HAP-1 (cell line): ENCODE results near the gene GSTM2.
"Not testable (repeated sequence)": the region's sequence is repeated elsewhere in the genome, so short reads cannot be mapped to it uniquely, and the experiment has no call there.

Source experiments
- DNase-seq, 2 experiments: peaks; one replicate each; pipeline ENCODE4 v3.0.0-alpha.2; 2016 to 2020; ENCODE audit warnings: low spot score in 2 of 2
- H3K27me3 ChIP-seq: fragments of 250-450 bp; sonication (Bioruptor Pico); 2 replicates; pipeline ENCODE4 v1.5.1; 2020; ENCODE audit warnings: low read depth, mild to moderate bottlenecking, moderate library complexity
- H3K36me3 ChIP-seq: fragments of 250-450 bp; sonication (Bioruptor Pico); replicated peaks from 2 replicates; pipeline ENCODE4 v1.5.1; 2020; ENCODE audit warnings: mild to moderate bottlenecking
- H3K4me1 ChIP-seq: fragments of 250-450 bp; sonication (Bioruptor Pico); 2 replicates; pipeline ENCODE4 v1.5.1; 2020; ENCODE audit warnings: mild to moderate bottlenecking
- H3K4me3 ChIP-seq: fragments of 250-450 bp; sonication (Bioruptor Pico); 2 replicates; pipeline ENCODE4 v1.5.1; 2020; ENCODE audit warnings: mild to moderate bottlenecking, moderate library complexity
- H3K9me3 ChIP-seq: fragments of 250-450 bp; sonication (Bioruptor Pico); 2 replicates; pipeline ENCODE4 v1.5.1; 2020; ENCODE audit warnings: mild to moderate bottlenecking, moderate library complexity
- in situ Hi-C: fragments of 300-500 bp; cut with MboI; formaldehyde crosslinking; loops from 3 replicates; pipeline ENCODE4 v1.14.3; 2020; ENCODE audit warnings: low sequenced_read_pairs, inconsistent platforms, mixed read lengths

Gene GSTM2

DNA sequence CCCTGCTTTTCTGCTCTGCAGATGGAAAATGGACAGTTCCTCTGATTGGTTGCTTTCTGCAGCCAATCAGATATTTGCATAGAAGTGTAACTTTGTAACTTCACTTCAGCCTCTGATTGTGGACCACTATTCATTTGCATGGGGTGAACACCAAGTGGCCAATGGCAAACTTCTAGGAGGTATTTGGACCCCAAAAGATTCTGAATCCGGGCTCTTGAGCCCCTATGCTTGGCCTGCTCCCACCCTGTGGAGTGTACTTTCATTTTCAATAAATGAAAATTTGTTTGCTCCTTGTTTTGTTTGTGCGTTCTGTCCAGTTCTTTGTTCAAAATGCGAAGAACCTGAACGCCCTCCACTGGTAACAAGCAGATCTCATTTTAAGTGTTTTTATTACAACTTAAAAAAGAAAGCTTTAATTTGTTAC, 18.4 kb upstream of the GSTM2 start:
- Histone ChIP-seq H3K27me3 (no peaks in the 10 kb centered on the region), H3K9me3 (no peaks in the 10 kb centered on the region), H3K4me3 (no peak overlapping the region), H3K4me1 (peaks cover 5% of the 10 kb centered on the region; the same call in 1 of the 2 replicates), H3K36me3 (no peaks in the 10 kb centered on the region)
- in situ Hi-C loops: no loop called here
- peak in 1 of 2 experiments; percentile 38 for DNase-seq

DNA sequence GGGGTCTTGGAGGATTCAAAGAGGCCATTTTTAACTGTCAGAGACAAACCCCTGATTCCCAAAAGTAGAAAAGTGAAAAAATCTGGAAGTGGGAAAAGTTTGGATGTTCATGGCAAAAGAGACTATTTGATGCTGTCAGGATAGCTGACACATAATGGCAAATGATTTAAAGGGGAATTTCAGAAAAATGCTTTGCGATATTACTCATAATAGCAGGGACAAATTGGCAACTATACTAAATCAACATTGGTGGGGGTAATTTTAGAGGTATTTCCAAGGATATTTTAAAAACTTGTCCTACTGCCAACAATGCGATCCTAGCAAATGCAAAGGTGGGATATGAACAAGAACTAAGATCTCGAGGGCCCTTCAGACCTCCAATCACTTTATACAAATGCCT, 17.2 kb upstream of the GSTM2 start:
- Histone ChIP-seq H3K27me3 (no peaks in the 10 kb centered on the region), H3K4me1 (peaks cover 7% of the 10 kb centered on the region), H3K9me3 (no peaks in the 10 kb centered on the region), H3K4me3 (no peak overlapping the region), H3K36me3 (no peaks in the 10 kb centered on the region)
- in situ Hi-C loops: loop anchor here (10.0 kb wide), 1 partner anchor 334 kb away; the partner anchor contains the start of gene AHCYL1
- DNase-seq: no peak

DNA sequence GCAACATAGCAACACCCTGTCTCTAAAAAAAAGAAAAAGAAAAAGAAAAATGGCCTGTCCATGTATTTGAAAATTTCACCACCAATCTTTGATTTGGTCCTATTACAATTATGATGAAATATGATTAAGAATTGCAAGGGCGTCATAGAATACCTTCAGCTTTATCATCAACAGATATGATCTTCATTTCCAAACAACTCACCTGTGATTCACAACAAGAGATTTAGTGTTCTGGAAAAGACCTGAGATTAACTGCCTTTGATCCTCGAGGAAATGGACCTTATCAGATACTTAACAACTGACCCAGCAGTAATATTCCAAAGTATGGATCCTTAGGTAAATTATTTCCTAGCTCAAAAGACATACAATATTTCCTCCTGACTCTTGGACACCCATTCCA, 15.5 kb upstream of the GSTM2 start:
- Histone ChIP-seq H3K27me3 (no peaks in the 10 kb centered on the region), H3K4me1 (peaks cover 7% of the 10 kb centered on the region)
- in situ Hi-C loops: loop anchor here (10.0 kb wide), 1 partner anchor 332 kb away; the partner anchor contains the start of gene AHCYL1

DNA sequence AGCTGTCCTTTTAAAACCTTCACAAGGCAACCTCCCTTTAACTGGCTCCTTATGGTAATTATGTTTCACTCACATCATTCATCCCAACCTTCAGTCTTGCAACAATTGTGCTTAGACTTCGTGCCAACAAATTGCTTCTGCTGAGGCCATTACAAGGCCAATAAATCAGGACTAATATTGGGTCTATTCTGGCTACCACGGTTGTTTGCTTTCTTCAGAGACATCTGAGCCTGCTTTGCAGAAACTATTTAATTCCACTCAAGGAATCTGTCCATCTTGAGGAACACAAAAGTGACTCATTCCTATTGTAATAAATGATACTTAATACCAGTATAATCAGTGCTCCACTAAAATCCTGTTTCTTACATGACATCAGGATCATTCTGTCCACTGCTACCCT, 14.6 kb upstream of the GSTM2 start:
- H3K4me3 ChIP-seq: no peak overlapping the region
- in situ Hi-C loops: loop anchor here (10.0 kb wide), 1 partner anchor 331 kb away; the partner anchor contains the start of gene AHCYL1
- H3K9me3 ChIP-seq: no peaks in the 10 kb centered on the region
- H3K4me1 ChIP-seq: peaks cover 7% of the 10 kb centered on the region
- no peak for DNase-seq
- H3K36me3 ChIP-seq: no peaks in the 10 kb centered on the region
- no peaks in the 10 kb centered on the region for H3K27me3 ChIP-seq

More for the DNA sequence above, 15.5 kb upstream of the GSTM2 start:
- no peak for DNase-seq
- H3K4me3 ChIP-seq: no peak overlapping the region
- no peaks in the 10 kb centered on the region for H3K36me3 ChIP-seq
- H3K9me3 ChIP-seq: no peaks in the 10 kb centered on the region

DNA sequence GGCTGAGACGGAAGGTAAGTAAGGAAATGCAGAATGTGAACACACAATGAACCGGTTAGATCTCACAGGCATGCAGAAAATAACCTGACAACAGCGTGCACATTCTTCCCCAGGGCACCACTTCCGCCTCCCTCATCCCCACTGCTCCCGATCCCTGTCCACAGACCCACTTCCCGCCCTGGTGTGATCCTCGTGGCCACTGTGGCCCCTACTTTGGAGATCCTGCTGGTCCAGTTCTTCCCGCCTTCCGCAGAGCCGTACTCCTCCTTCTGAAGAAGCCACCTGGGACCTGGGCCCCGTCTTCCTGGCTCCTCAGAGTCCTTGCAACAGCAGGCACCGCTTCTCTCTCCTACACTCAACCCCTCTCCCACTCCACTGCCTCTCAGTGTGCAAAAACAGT, 13.3 kb upstream of the GSTM2 start:
- in situ Hi-C loops: loop anchor here (10.0 kb wide), 1 partner anchor 330 kb away; the partner anchor contains the start of gene AHCYL1

DNA sequence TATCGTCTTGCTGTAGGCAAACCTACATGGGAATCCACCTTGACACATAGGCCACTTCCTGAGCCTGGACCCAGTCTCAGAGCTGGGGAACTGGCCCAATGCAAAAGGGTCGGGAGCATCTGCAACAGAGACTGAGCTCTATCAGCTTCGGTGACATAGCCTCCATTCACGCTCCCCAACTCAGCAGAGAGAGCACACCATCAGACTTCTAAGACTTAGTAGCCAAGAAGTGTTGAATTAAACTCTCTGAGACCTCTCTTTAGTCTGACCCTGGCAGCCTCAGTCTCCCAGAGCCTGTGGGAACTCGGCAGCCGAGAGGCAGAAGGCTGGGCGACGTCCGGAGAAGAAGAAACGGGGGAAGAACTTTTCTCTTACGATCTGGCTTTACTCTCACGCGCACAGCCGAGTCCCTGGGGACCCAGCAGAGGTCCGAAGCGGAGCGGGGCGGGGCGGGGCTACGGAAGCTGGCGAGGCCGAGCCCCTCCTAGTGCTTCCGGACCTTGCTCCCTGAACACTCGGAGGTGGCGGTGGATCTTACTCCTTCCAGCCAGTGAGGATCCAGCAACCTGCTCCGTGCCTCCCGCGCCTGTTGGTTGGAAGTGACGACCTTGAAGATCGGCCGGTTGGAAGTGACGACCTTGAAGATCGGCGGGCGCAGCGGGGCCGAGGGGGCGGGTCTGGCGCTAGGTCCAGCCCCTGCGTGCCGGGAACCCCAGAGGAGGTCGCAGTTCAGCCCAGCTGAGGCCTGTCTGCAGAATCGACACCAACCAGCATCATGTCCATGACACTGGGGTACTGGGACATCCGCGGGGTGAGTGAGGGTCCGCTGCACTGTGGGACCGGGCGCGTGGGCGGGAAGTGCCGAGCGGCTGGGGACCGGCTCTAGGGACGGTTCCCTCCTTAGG, 12.0 kb upstream of the GSTM2 start, which contains the start of gene GSTM4:
GSTM4 (plus strand) TSS at position 485 of the 905 bp plus-strand sequence; CDS start at position 776, 291 bp downstream.
- in situ Hi-C loops: loop anchor here (10.0 kb wide), 1 partner anchor 329 kb away; the partner anchor contains the start of gene AHCYL1

More for the DNA sequence above, 13.3 kb upstream of the GSTM2 start:
- Histone ChIP-seq H3K4me3 (no peak overlapping the region), H3K27me3 (no peaks in the 10 kb centered on the region), H3K9me3 (no peaks in the 10 kb centered on the region), H3K4me1 (peaks cover 3% of the 10 kb centered on the region), H3K36me3 (no peaks in the 10 kb centered on the region; the same call in 1 of the 2 replicates)
- DNase-seq: no peak

DNA sequence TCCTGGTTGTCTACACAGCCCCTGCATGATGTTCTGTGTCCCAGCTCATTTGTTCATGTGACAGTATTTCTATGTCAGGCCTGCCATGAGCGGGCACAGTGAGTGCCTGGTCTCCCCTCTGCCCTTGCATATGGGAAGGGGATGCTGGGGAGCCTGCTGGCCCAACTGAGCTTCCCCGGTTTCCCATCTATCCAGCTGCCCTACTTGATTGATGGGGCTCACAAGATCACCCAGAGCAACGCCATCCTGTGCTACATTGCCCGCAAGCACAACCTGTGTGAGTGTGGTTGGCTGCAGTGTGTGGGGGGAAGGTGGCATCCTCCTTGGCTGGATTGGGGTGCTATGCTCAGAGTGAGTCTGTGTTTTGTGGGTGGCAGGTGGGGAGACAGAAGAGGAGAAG, 10.5 kb upstream of the GSTM2 start:
- peaks cover 2% of the 10 kb centered on the region; the same call in 1 of the 2 replicates for H3K4me1 ChIP-seq
- no peak for DNase-seq
- no peaks in the 10 kb centered on the region; the same call in 1 of the 2 replicates for H3K36me3 ChIP-seq
- no peaks in the 10 kb centered on the region for H3K27me3 ChIP-seq
- in situ Hi-C loops: loop anchor here (10.0 kb wide), 1 partner anchor 327 kb away; the partner anchor contains the start of gene AHCYL1
- H3K9me3 ChIP-seq: no peaks in the 10 kb centered on the region
- no peak overlapping the region for H3K4me3 ChIP-seq

More for the DNA sequence above, 12.0 kb upstream of the GSTM2 start, which contains the start of gene GSTM4:
- Histone ChIP-seq H3K27me3 (no peaks in the 10 kb centered on the region), H3K36me3 (no peaks in the 10 kb centered on the region; the same call in 1 of the 2 replicates), H3K4me1 (peaks cover 2% of the 10 kb centered on the region; the same call in 1 of the 2 replicates), H3K9me3 (no peaks in the 10 kb centered on the region), H3K4me3 (peak within 1 kb of the TSS; percentile 73)
- peak; percentile 90 to 95 for DNase-seq

DNA sequence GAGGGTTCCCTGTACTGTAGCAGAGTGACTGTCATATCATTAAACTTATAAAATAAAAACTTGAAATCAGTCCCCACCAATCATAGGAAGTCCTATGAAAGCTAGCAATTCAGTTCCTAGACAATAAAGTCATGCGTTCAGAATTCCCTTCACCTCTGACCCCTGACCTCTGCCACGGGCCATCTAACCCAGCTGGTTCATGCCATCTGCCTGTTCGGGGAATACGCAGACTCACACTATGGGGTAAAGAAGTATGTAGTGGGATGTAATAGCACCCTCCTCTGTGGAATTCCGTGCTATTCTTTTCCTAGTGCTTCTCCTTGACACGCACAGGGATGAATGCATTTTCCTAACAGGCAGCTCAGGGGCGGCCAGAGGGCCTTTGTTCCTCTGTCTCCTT, 9.9 kb upstream of the GSTM2 start:
- in situ Hi-C loops: loop anchor here (10.0 kb wide), 1 partner anchor 327 kb away; the partner anchor contains the start of gene AHCYL1
- Histone ChIP-seq H3K27me3 (no peaks in the 10 kb centered on the region), H3K9me3 (no peaks in the 10 kb centered on the region), H3K36me3 (no peaks in the 10 kb centered on the region; the same call in 1 of the 2 replicates), H3K4me1 (peaks cover 2% of the 10 kb centered on the region; the same call in 1 of the 2 replicates), H3K4me3 (no peak overlapping the region)
- no peak for DNase-seq

DNA sequence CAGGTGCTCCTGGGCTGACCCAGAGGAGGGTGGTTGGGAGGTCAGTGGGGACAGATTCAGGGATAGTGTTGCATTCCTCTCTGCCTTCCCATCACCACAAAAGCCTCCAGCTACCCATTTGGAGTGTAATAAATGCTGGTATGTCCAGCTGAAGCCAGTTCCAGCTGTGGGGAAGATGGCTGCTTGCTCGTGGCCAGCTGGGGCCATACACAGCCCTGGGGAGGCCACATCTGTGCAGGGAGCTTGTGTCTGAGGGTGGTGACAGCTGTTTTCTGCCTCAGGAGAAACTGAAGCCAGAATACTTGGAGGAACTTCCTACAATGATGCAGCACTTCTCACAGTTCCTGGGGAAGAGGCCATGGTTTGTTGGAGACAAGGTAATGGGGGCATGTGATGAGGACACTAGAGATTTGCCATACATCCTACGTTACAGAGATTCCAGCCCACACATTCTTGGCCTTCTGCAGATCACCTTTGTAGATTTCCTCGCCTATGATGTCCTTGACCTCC, 9.3 kb upstream of the GSTM2 start:
- DNase-seq: no peak
- Histone ChIP-seq H3K9me3 (no peaks in the 10 kb centered on the region), H3K36me3 (no peaks in the 10 kb centered on the region; the same call in 1 of the 2 replicates), H3K27me3 (no peaks in the 10 kb centered on the region), H3K4me1 (peaks cover 2% of the 10 kb centered on the region; the same call in 1 of the 2 replicates), H3K4me3 (no peak overlapping the region)
- in situ Hi-C loops: loop anchor here (10.0 kb wide), 1 partner anchor 326 kb away; the partner anchor contains the start of gene AHCYL1

DNA sequence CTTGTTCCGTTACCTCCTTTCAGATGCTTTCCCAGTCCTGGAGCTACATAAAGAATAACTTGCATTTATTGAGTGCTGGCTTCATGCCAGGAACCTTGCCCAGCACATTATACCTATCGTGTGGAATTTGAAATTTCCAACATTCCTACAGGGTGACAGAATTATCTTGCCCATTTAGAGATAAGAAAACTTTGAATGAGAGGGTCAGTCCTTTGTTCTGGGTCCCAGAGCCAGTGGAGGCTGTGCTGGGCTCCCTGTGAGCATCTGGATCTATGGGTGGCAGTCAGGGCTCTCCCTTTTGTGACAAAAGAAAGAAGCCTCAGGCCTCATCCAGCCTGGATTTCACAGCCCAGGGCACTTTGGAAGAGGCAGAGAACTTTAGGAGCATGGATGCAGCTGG, 8.7 kb upstream of the GSTM2 start:
- in situ Hi-C loops: loop anchor here (10.0 kb wide), 1 partner anchor 326 kb away; the partner anchor contains the start of gene AHCYL1
- H3K4me3 ChIP-seq: no peak overlapping the region
- no peak for DNase-seq
- no peaks in the 10 kb centered on the region for H3K27me3 ChIP-seq
- H3K4me1 ChIP-seq: peaks cover 2% of the 10 kb centered on the region; the same call in 1 of the 2 replicates
- H3K36me3 ChIP-seq: no peaks in the 10 kb centered on the region; the same call in 1 of the 2 replicates
- no peaks in the 10 kb centered on the region for H3K9me3 ChIP-seq

DNA sequence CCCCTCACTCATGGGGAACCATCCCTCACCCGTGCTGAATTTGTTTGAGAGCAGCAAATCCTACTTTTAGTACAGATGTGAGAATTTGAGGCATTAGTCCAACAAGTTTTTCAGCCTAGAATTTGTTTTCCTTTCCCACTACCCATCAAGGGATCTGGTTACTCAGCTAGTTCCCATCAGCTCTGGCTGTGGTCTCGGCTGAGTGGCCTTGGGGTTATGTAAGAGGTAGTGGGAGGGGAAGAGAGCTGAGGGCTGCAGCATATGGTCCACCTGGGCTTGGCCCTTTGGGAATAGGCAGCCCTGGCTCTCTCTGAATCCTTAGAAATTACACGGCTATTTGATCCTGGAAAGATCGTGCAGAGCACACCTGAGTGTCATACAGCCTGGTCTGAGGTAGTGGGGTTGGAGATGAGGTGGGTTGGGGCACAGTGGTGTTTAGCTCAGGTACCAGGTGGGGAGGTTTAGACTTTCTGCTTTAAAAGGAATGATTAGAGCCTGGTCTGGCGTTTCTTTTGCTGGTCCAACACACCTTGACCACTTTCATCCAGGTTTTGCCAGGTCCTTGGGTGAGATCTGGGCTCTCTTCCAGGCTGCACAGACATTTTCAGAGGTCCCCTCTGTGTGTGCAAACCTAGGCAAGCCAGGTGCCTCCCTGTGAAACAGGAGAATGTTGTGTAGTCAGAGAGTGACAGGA, 7.7 kb upstream of the GSTM2 start:
- peaks cover 2% of the 10 kb centered on the region; the same call in 1 of the 2 replicates for H3K4me1 ChIP-seq
- H3K9me3 ChIP-seq: no peaks in the 10 kb centered on the region
- no peak for DNase-seq
- H3K4me3 ChIP-seq: no peak overlapping the region
- in situ Hi-C loops: loop anchor here (10.0 kb wide), 1 partner anchor 325 kb away; the partner anchor contains the start of gene AHCYL1
- H3K27me3 ChIP-seq: no peaks in the 10 kb centered on the region
- no peaks in the 10 kb centered on the region; the same call in 1 of the 2 replicates for H3K36me3 ChIP-seq

DNA sequence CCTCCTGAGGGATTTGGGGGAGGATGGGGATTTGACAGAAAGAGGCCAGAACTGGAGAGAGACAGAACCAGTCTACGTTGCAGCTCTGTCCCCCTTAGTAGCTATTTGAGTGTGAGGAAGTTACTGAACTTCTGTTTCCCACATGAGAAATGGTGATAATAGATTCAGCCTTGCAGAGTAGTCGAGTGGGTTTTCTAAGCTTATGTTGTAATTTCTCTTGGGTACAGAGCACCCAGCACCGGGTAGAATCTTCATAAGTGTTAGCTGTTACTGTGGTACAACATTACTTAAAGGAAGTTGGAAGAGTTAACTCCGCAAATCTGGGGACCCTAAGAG, 7.2 kb upstream of the GSTM2 start:
- DNase-seq, H3K27me3 ChIP-seq, in situ Hi-C loops, H3K4me3 ChIP-seq, H3K4me1 ChIP-seq, H3K36me3 ChIP-seq, H3K9me3 ChIP-seq: not testable (repeated sequence)

DNA sequence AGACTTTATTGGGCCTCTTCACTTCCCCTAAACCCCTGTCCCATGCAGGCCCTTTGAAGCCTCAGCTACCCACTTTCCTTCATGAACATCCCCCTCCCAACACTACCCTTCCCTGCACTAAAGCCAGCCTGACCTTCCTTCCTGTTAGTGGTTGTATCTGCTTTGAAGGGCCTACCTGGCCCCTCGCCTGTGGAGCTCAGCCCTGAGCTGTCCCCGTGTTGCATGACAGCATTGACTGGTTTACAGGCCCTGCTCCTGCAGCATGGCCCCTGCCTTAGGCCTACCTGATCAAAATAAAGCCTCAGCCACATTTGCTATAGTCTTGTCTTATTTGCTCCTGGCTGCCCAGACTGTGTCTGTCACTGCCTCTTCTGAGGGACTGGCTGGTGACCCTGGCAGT, 6.5 kb upstream of the GSTM2 start:
- in situ Hi-C loops: no loop called here
- H3K4me3 ChIP-seq: no peak overlapping the region
- H3K36me3 ChIP-seq: no peaks in the 10 kb centered on the region; the same call in 1 of the 2 replicates
- no peak for DNase-seq
- no peaks in the 10 kb centered on the region for H3K4me1 ChIP-seq
- H3K9me3 ChIP-seq: no peaks in the 10 kb centered on the region
- no peaks in the 10 kb centered on the region for H3K27me3 ChIP-seq
